ENCODE measurements around the gene PIK3CA.

DNA sequence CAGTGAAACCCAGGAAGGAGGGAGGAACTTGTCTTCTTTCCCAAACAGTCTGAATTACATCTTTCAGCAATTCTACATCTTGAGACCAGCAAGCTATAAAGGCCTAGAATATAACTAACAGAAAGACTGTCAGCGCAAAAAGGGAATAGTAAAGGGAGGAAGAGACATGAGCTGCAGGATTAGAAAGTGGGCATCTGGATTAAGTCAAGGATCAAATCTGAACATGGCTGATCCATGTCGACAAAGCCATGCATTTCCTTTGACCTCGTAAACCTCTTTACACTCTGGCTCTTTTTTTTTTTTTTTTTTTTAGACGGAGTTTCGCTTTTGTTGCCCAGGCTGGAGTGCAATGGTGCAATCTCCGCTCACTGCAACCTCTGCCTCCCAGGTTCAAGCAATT is 138.2 kb downstream of the PIK3CA start:
- no peak for TF ChIP-seq POLR2A (IDR thresholded peaks at IDR 0.05)
- TF ChIP-seq, protein P1, sequence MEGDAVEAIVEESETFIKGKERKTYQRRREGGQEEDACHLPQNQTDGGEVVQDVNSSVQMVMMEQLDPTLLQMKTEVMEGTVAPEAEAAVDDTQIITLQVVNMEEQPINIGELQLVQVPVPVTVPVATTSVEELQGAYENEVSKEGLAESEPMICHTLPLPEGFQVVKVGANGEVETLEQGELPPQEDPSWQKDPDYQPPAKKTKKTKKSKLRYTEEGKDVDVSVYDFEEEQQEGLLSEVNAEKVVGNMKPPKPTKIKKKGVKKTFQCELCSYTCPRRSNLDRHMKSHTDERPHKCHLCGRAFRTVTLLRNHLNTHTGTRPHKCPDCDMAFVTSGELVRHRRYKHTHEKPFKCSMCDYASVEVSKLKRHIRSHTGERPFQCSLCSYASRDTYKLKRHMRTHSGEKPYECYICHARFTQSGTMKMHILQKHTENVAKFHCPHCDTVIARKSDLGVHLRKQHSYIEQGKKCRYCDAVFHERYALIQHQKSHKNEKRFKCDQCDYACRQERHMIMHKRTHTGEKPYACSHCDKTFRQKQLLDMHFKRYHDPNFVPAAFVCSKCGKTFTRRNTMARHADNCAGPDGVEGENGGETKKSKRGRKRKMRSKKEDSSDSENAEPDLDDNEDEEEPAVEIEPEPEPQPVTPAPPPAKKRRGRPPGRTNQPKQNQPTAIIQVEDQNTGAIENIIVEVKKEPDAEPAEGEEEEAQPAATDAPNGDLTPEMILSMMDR (IDR thresholded peaks at IDR 0.05): no peak
